Sciatic nerve (tissue), 1 donor: ENCODE measurements around the gene SUPT3H. TPM values are rescaled to one million over a fixed set of nuclear protein-coding genes. Genes with fewer than 3 reads are reported as not detected.

ENCODE experiments used
- microRNA-seq: library from miRNA; unstranded; fragments of <30 nt; microRNA quantifications from one replicate; pipeline ENCODE4 v1.2.0, GENCODE V29; 2020
- total RNA-seq: library from RNA; stranded (reverse); fragmentation: NEBNext Ultra II Directional; extraction: Animal tissue kit (Norgen Biotek cat#: 25700); gene quantifications from one replicate; pipeline ENCODE4 v1.2.1, GENCODE V29; 2021
- donor health status: DM: no; HTN: no; CAD: no.

SUPT3H gene
- total RNA-seq, 1 donor from 2014 or later = 12.9 TPM

Small RNA genes within 50 kb of the gene (microRNA-seq; reads per million reads assigned to microRNA genes)
- not detected for gene MIR586

Other genes starting within 250 kb of the SUPT3H start
- 18.0 TPM for gene RUNX2, start 49.6 kb downstream of the SUPT3H start, total RNA-seq